ENCODE data around the gene LAMA4.

DNA sequence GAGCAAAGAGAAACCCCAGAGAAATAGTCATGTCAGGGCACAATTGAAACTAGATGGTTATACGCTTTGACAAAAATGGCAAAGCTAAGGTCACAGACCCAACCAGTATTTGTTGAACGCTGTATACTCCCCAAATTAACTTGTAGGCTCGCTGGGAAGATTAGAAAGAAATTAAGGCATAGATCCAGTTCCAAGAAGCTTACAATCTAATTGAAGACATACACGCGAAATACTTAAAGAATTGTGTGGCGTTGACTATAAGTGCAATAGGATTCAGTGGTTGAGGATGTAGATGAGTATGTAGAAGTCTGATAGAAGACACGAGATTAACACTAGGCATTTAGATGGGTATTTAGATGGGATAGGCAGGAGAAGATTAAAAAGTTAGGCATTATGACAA lies 166.5 kb downstream of the LAMA4 start:
- TF ChIP-seq, protein P1, sequence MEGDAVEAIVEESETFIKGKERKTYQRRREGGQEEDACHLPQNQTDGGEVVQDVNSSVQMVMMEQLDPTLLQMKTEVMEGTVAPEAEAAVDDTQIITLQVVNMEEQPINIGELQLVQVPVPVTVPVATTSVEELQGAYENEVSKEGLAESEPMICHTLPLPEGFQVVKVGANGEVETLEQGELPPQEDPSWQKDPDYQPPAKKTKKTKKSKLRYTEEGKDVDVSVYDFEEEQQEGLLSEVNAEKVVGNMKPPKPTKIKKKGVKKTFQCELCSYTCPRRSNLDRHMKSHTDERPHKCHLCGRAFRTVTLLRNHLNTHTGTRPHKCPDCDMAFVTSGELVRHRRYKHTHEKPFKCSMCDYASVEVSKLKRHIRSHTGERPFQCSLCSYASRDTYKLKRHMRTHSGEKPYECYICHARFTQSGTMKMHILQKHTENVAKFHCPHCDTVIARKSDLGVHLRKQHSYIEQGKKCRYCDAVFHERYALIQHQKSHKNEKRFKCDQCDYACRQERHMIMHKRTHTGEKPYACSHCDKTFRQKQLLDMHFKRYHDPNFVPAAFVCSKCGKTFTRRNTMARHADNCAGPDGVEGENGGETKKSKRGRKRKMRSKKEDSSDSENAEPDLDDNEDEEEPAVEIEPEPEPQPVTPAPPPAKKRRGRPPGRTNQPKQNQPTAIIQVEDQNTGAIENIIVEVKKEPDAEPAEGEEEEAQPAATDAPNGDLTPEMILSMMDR (IDR thresholded peaks at IDR 0.05), result no peak
- TF ChIP-seq POLR2A (IDR thresholded peaks at IDR 0.05), result no peak
